Endodermal cell (in vitro differentiated cells): ENCODE data around the gene PHF19. TPM values are rescaled to one million over a fixed set of nuclear protein-coding genes. Genes with fewer than 3 reads are reported as not detected.

Source experiments
- DNase-seq: peaks from one replicate; pipeline ENCODE4 v3.0.0-alpha.2; 2017
- H3K27ac ChIP-seq: 2 replicates; pipeline ENCODE4 v1.5.1; 2013; ENCODE audit warnings: mild to moderate bottlenecking, low read depth, low read length, moderate library complexity
- H3K27me3 ChIP-seq: 2 replicates; pipeline ENCODE4 v1.6.1; 2013; ENCODE audit warnings: mild to moderate bottlenecking, low read length, moderate library complexity; ENCODE audit not compliant: insufficient read depth, control insufficient read depth, poor library complexity, severe bottlenecking
- H3K36me3 ChIP-seq: 2 replicates; pipeline ENCODE4 v1.7.0; 2013; ENCODE audit warnings: mild to moderate bottlenecking, low read length, moderate library complexity; ENCODE audit not compliant: control insufficient read depth, insufficient read depth
- H3K4me1 ChIP-seq: one replicate; pipeline ENCODE4 v1.7.0; 2013; ENCODE audit warnings: low read length; ENCODE audit not compliant: control insufficient read depth, insufficient read depth
- H3K4me3 ChIP-seq: 2 replicates; pipeline ENCODE4 v1.5.1; 2013; ENCODE audit warnings: mild to moderate bottlenecking, low read length, moderate library complexity
- H3K9ac ChIP-seq: 2 replicates; pipeline ENCODE4 v1.6.1; 2013; ENCODE audit warnings: mild to moderate bottlenecking, low read length, moderate library complexity; ENCODE audit not compliant: poor library complexity, severe bottlenecking; ENCODE audit errors: extremely low read depth
- H3K9me3 ChIP-seq: 2 replicates; pipeline ENCODE4 v1.6.1; 2013; ENCODE audit warnings: mild to moderate bottlenecking, low read length, moderate library complexity; ENCODE audit not compliant: control insufficient read depth
- H3K27ac Mint-ChIP-seq: 2 replicates; pipeline ENCODE4 v1.8.0; 2020; ENCODE audit warnings: mixed read lengths
- H3K27me3 Mint-ChIP-seq: 2 replicates; pipeline ENCODE4 v1.8.0; 2021; ENCODE audit warnings: mild to moderate bottlenecking, mixed read lengths; ENCODE audit not compliant: insufficient read depth
- H3K36me3 Mint-ChIP-seq: 2 replicates; pipeline ENCODE4 v1.8.0; 2020; ENCODE audit warnings: low read depth, mixed read lengths
- H3K4me1 Mint-ChIP-seq: 2 replicates; pipeline ENCODE4 v1.8.0; 2020; ENCODE audit warnings: mixed read lengths
- H3K4me3 Mint-ChIP-seq: 2 replicates; pipeline ENCODE4 v1.8.0; 2020; ENCODE audit warnings: mild to moderate bottlenecking, moderate library complexity, mixed read lengths
- H3K9me3 Mint-ChIP-seq: 2 replicates; pipeline ENCODE4 v1.8.0; 2020; ENCODE audit warnings: mild to moderate bottlenecking, mixed read lengths
- WGBS, 2 experiments: methylation state at CpG; one replicate each; pipeline versions ENCODE4 v1.1.5 to v1.1.7; 2013; ENCODE audit warnings: missing lambda C conversion rate in 2 of 2, mixed read lengths in 1 of 2; ENCODE audit not compliant: insufficient coverage in 1 of 2, insufficient read length in 1 of 2; 5-methylcytosine and 5-hydroxymethylcytosine counted together
- total RNA-seq, 2 donors: library from RNA; stranded (reverse); fragmentation: NEBNext Ultra II Directional in 1 of 2; extraction: Animal tissue kit (Norgen Biotek cat#: 25700) in 1 of 2; gene quantifications; 2 replicates in 1 of 2; 3 replicates in 1 of 2; pipeline ENCODE4 v1.2.1, GENCODE V29; 2021
- TF ChIP-seq, protein P1 (sequence below): fragments of 200-600 bp; sonication (generic); conservative IDR thresholded peaks from 2 replicates; pipeline ENCODE4 v1.5.0; 2021; ENCODE audit warnings: antibody characterized with exemption, mild to moderate bottlenecking

PHF19 gene
- total RNA-seq, 2 donors from 2014 or later = 17.9 to 21.9 TPM

- H3K27me3 ChIP-seq = no peaks in the 10 kb centered on the region
- H3K27ac ChIP-seq = no peak overlapping the region
- 88 to 93% methylated on average over 2 to 5 of the region's 5 CpGs for WGBS, 2 experiments
- TF ChIP-seq, protein P1, sequence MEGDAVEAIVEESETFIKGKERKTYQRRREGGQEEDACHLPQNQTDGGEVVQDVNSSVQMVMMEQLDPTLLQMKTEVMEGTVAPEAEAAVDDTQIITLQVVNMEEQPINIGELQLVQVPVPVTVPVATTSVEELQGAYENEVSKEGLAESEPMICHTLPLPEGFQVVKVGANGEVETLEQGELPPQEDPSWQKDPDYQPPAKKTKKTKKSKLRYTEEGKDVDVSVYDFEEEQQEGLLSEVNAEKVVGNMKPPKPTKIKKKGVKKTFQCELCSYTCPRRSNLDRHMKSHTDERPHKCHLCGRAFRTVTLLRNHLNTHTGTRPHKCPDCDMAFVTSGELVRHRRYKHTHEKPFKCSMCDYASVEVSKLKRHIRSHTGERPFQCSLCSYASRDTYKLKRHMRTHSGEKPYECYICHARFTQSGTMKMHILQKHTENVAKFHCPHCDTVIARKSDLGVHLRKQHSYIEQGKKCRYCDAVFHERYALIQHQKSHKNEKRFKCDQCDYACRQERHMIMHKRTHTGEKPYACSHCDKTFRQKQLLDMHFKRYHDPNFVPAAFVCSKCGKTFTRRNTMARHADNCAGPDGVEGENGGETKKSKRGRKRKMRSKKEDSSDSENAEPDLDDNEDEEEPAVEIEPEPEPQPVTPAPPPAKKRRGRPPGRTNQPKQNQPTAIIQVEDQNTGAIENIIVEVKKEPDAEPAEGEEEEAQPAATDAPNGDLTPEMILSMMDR = no peak
- no peak overlapping the region for H3K4me3 ChIP-seq
- H3K27me3 Mint-ChIP-seq = peaks cover 6% of the 10 kb centered on the region
- no peak overlapping the region for H3K4me3 Mint-ChIP-seq
- peaks cover 4% of the 10 kb centered on the region for H3K4me1 ChIP-seq
- no peak for DNase-seq
- H3K9me3 ChIP-seq = no peaks in the 10 kb centered on the region
- H3K9ac ChIP-seq = no peak overlapping the region
- H3K36me3 Mint-ChIP-seq = no peaks in the 10 kb centered on the region
- H3K9me3 Mint-ChIP-seq = no peaks in the 10 kb centered on the region
- H3K36me3 ChIP-seq = no peaks in the 10 kb centered on the region
- H3K27ac Mint-ChIP-seq = no peak overlapping the region
- H3K4me1 Mint-ChIP-seq = peaks cover 21% of the 10 kb centered on the region
Measured at GRCh38 chr9:120885958-120886357, 9.0 kb upstream of the PHF19 start.

GRCh38 chr9:120885457-120885856, 8.5 kb upstream of the PHF19 start:
- no peaks in the 10 kb centered on the region for H3K36me3 Mint-ChIP-seq
- peaks cover 16% of the 10 kb centered on the region for H3K4me1 Mint-ChIP-seq
- no peak overlapping the region for H3K27ac Mint-ChIP-seq
- Histone ChIP-seq H3K36me3 (no peaks in the 10 kb centered on the region), H3K4me1 (no peaks in the 10 kb centered on the region), H3K27me3 (no peaks in the 10 kb centered on the region), H3K4me3 (no peak overlapping the region), H3K9me3 (no peaks in the 10 kb centered on the region), H3K27ac (no peak overlapping the region), H3K9ac (no peak overlapping the region)
- H3K27me3 Mint-ChIP-seq = peaks cover 10% of the 10 kb centered on the region
- no peak overlapping the region for H3K4me3 Mint-ChIP-seq
- no peaks in the 10 kb centered on the region for H3K9me3 Mint-ChIP-seq
- WGBS, 2 experiments = 65 to 70% methylated on average over 2 to 3 of the region's 3 CpGs
- TF ChIP-seq, protein P1 = no peak
- no peak for DNase-seq

GRCh38 chr9:120883608-120883996, 6.6 kb upstream of the PHF19 start:
- peaks cover 21% of the 10 kb centered on the region for H3K27me3 Mint-ChIP-seq
- H3K27ac Mint-ChIP-seq = no peak overlapping the region
- Histone ChIP-seq H3K9ac (no peak overlapping the region), H3K4me3 (no peak overlapping the region), H3K9me3 (no peaks in the 10 kb centered on the region), H3K27ac (no peak overlapping the region), H3K27me3 (peaks cover 2% of the 10 kb centered on the region), H3K4me1 (no peaks in the 10 kb centered on the region), H3K36me3 (no peaks in the 10 kb centered on the region)
- H3K4me3 Mint-ChIP-seq = no peak overlapping the region
- WGBS, 2 experiments = 83 to 92% methylated on average over 1 to 3 of the region's 3 CpGs
- DNase-seq = no peak
- H3K36me3 Mint-ChIP-seq = no peaks in the 10 kb centered on the region
- H3K9me3 Mint-ChIP-seq = no peaks in the 10 kb centered on the region
- peaks cover 6% of the 10 kb centered on the region for H3K4me1 Mint-ChIP-seq
- TF ChIP-seq, protein P1 = no peak
